Gastroesophageal sphincter (tissue), 4 donors: ENCODE results near the gene IPO11. TPM values are rescaled to one million over a fixed set of nuclear protein-coding genes. Genes with fewer than 3 reads are reported as not detected.
A peak's percentile ranks its signal among the peaks of the same experiment; 100 is the strongest.

Experiments used
- ATAC-seq: fragments of 150-250 bp; one replicate; pipeline ENCODE4 v1.9.1; 2016; ENCODE audit warnings: mild to moderate bottlenecking, moderate library complexity
- H3K27ac ChIP-seq, 4 donors: fragments of 200-600 bp; sonication (generic) in 3 of 4; 1 replicate in 3 of 4; 2 replicates in 1 of 4; pipeline ENCODE4 v1.5.1; 2016 to 2019
- H3K27me3 ChIP-seq: fragments of 200-600 bp; sonication (generic); one replicate; pipeline ENCODE4 v1.5.1; 2019
- H3K36me3 ChIP-seq, 2 donors: fragments of 200-600 bp; sonication (generic); one replicate each; pipeline ENCODE4 v1.5.1; 2019; ENCODE audit warnings: control low read depth in 1 of 2
- H3K4me1 ChIP-seq, 3 donors: fragments of 200-600 bp; sonication (generic); 1 replicate in 2 of 3; 2 replicates in 1 of 3; pipeline ENCODE4 v1.5.1; 2016 to 2019; ENCODE audit warnings: control low read depth in 2 of 3
- H3K4me3 ChIP-seq, 2 donors: fragments of 200-600 bp; sonication (generic); one replicate each; pipeline ENCODE4 v1.5.1; 2019; ENCODE audit warnings: mild to moderate bottlenecking in 1 of 2, moderate library complexity in 1 of 2
- H3K9me3 ChIP-seq, 3 donors: fragments of 200-600 bp; sonication (generic); one replicate each; pipeline ENCODE4 v1.5.1; 2017 to 2019; ENCODE audit warnings: control low read depth in 2 of 3
- EP300 ChIP-seq: sonication (generic); formaldehyde crosslinking; IDR thresholded peaks from one replicate; pipeline ENCODE4 v1.6.1; 2017; ENCODE audit warnings: antibody characterized with exemption, mild to moderate bottlenecking
- POLR2A ChIP-seq, 2 donors: fragments of 450-650 bp; IDR thresholded peaks; one replicate each; pipeline ENCODE4 v1.6.1; 2017; ENCODE audit warnings: antibody characterized with exemption in 2 of 2, mild to moderate bottlenecking in 2 of 2, moderate library complexity in 1 of 2
- POLR2AphosphoS5 ChIP-seq: sonication (generic); formaldehyde crosslinking; IDR thresholded peaks from one replicate; pipeline ENCODE4 v1.6.1; 2017; ENCODE audit warnings: antibody characterized with exemption
- WGBS, 2 donors: methylation state at CpG; one replicate each; pipeline ENCODE4 v1.1.5; 2018; ENCODE audit warnings: low coverage in 1 of 2; 5-methylcytosine and 5-hydroxymethylcytosine counted together
- total RNA-seq, 4 donors: library from RNA; depleted of rRNA; stranded (reverse); fragments of >200 nt; gene quantifications; one replicate each; pipeline ENCODE4 v1.1.0, GENCODE V29; 2016
- TF ChIP-seq, protein P1 (sequence below), 4 experiments: fragments of 200-600 bp in 2 of 4; fragments of 450-650 bp in 2 of 4; sonication (generic) in 1 of 4; IDR thresholded peaks; one replicate each; pipeline ENCODE4 v1.5.1; 2017 to 2019; ENCODE audit warnings: antibody characterized with exemption in 4 of 4, mild to moderate bottlenecking in 2 of 4, moderate library complexity in 2 of 4

IPO11 gene
- total RNA-seq, 4 donors from 2014 or later = 15.8 to 25.1 (median 17.2) TPM

DNA sequence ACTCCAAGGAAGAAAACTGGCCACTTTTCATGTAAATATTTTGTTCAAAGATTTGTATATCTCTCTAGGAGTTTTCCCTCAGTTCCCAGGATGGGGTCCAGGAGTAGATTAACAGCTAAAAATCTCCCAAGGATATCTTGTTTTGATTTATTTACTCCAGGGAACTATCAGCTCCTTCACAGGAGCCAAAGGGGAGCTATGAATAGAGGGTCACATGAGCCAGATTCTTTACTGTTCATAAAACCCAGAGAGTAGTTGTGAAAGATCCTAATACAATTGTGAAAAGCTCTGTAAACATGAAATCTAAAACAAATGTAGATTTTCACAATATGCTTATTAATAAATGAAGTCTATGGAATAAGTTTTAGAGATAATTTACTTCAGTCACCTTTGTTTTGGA, 25.7 kb upstream of the IPO11 start:
- Histone ChIP-seq H3K4me3 (no peak overlapping the region), H3K36me3 (peaks cover 7 to 96% of the 10 kb centered on the region in 2 donors), H3K27me3 (no peaks in the 10 kb centered on the region), H3K27ac (no peak overlapping the region), H3K9me3 (no peaks in the 10 kb centered on the region), H3K4me1 (peaks cover 0 to 5% (median 0%) of the 10 kb centered on the region in 3 donors)
- TF ChIP-seq POLR2AphosphoS5 = no peak
- TF ChIP-seq, protein P1, sequence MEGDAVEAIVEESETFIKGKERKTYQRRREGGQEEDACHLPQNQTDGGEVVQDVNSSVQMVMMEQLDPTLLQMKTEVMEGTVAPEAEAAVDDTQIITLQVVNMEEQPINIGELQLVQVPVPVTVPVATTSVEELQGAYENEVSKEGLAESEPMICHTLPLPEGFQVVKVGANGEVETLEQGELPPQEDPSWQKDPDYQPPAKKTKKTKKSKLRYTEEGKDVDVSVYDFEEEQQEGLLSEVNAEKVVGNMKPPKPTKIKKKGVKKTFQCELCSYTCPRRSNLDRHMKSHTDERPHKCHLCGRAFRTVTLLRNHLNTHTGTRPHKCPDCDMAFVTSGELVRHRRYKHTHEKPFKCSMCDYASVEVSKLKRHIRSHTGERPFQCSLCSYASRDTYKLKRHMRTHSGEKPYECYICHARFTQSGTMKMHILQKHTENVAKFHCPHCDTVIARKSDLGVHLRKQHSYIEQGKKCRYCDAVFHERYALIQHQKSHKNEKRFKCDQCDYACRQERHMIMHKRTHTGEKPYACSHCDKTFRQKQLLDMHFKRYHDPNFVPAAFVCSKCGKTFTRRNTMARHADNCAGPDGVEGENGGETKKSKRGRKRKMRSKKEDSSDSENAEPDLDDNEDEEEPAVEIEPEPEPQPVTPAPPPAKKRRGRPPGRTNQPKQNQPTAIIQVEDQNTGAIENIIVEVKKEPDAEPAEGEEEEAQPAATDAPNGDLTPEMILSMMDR (IDR thresholded peaks at IDR 0.05) = no peak
- no peak for TF ChIP-seq POLR2A (IDR thresholded peaks at IDR 0.05)
- no peak for TF ChIP-seq EP300
- ATAC-seq = no peak

DNA sequence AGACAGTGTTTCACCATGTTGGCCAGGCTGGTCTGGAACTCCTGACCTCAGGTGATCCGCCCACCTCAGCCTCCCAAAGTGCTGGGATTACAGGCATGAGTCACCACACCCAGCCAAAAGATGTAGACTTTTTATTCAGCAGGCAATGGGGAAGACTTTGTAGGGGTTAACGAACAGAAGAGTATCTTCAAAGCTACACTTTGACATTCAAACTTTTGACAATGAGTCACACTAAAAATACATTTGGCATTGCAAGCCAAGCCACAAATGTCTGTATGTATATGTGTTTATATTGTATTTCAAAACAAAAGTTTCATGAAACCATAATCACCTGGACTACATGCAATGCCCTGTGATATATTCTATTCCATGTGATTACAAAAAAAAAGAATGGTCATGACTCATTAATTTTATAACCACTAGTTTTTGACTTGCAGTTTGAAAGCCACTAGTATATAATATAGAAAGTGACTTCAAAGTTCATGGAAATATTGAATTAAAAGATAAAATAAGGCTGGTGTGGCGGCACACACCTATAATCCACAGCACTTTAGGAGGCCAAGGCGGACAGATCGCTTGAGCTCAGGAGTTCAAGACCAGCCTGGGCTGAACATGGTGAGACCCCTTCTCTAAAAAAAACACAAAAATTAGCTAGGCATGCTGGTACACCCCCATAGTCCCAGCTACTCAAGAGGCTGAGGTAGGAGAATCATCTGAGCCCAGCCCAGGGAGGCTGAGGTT, 17.2 kb upstream of the IPO11 start:
- Histone ChIP-seq H3K4me3 (no peak overlapping the region), H3K9me3 (no peaks in the 10 kb centered on the region), H3K4me1 (no peaks in the 10 kb centered on the region), H3K27me3 (no peaks in the 10 kb centered on the region), H3K27ac (no peak overlapping the region), H3K36me3 (peaks cover 0 to 98% of the 10 kb centered on the region in 2 donors)
- ATAC-seq = no peak
- TF ChIP-seq EP300 = no peak
- TF ChIP-seq POLR2AphosphoS5 = no peak
- no peak for TF ChIP-seq POLR2A (IDR thresholded peaks at IDR 0.05)
- TF ChIP-seq, protein P1 (IDR thresholded peaks at IDR 0.05) = no peak
- WGBS, 2 donors = 88 to 96% methylated on average over 2 to 4 of the region's 5 CpGs

DNA sequence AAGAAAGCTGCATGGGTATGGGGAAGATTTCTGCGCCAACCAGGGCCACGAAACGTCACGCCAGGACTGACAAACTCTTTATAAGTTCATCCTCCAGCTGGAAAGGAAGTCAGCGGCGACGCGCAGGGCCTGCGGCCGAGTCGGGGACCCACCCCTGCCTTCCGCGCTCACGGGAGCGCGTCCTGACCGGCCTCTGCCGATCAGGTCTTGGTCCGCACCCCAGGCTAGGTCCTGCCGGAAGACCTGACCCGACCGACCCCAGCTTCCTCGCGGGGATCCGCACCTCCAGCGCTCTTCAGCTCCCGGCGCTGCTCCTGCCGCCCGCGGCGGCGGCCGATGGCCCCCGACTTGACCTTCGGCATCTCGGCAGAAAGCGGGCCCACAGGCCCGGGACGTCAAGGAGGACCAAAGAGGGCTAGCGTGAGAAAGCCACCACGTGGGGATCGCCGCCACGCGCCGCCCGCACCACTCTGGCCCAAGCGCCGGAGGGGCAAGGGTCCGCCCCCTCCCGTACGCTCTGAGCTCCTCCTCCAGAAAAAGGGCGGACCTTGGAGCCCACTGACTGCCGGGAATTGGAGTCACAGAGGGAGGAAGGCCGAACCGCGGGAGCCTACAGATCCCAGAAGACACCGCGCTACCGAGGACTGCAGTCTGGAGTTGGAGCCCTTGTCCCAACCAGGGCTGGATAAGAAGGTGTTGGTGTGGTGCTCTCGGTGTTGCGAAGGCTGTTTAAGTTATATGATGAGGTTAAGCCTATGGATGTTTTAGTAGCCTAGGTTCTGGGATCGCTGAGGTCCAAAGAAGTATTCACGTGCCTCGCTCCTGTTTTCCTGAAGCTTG, 8.9 kb upstream of the IPO11 start, which contains the start of gene DIMT1:
TSS of gene DIMT1 (minus strand) at position 495 of the 840 bp plus-strand sequence. CDS start at position 362, 133 bp downstream.
- WGBS, 2 donors = 0 to 3% methylated on average over 3 to 6 of the region's 66 CpGs
- H3K27ac ChIP-seq = peak within 1 kb of the TSS; percentile 79 to 96 (median 87)
- H3K4me3 ChIP-seq = peak within 1 kb of the TSS; percentile 57 to 87
- peaks cover 0 to 32% of the 10 kb centered on the region in 2 donors for H3K36me3 ChIP-seq
- no peaks in the 10 kb centered on the region for H3K27me3 ChIP-seq
- H3K9me3 ChIP-seq = no peaks in the 10 kb centered on the region
- peaks cover 0 to 23% (median 10%) of the 10 kb centered on the region in 3 donors for H3K4me1 ChIP-seq
- TF ChIP-seq, protein P1 (IDR thresholded peaks at IDR 0.05) = peak in 1 of 4 experiments; percentile 16
- TF ChIP-seq POLR2AphosphoS5 (peak; percentile 79), EP300 (no peak), POLR2A (IDR thresholded peaks at IDR 0.05) (peak; percentile 58 to 64)
- ATAC-seq = peak; percentile 100

DNA sequence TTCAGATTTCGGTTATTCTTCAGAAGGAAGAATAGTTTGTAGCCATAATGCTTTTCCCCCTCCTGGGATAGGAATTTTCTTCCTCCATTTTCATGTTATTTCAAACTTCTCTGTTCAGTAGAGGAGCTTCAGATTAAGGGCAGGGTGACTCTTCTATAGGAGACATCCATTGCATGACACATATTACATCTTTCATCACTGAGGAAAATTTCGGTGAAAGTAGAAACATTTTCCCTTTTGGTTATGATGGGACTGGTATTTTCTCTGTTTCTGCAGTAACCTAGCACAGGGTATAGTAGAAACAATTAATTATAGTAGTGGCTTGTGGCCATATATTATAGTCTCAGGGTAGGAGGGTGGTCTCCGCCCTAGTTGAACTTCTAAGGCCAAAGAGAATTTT, 1.1 kb downstream of the IPO11 start:
- H3K4me1 ChIP-seq = peaks cover 0 to 29% (median 9%) of the 10 kb centered on the region in 3 donors
- ATAC-seq = no peak
- no peaks in the 10 kb centered on the region for H3K36me3 ChIP-seq
- peak overlapping the region; percentile 85 to 97 for H3K4me3 ChIP-seq
- H3K27ac ChIP-seq = no peak overlapping the region
- H3K27me3 ChIP-seq = no peaks in the 10 kb centered on the region
- no peaks in the 10 kb centered on the region for H3K9me3 ChIP-seq
- 49 to 56% methylated on average over 3 of the region's 3 CpGs for WGBS, 2 donors
- no peak for TF ChIP-seq POLR2A (IDR thresholded peaks at IDR 0.05)
- TF ChIP-seq EP300 = no peak

DNA sequence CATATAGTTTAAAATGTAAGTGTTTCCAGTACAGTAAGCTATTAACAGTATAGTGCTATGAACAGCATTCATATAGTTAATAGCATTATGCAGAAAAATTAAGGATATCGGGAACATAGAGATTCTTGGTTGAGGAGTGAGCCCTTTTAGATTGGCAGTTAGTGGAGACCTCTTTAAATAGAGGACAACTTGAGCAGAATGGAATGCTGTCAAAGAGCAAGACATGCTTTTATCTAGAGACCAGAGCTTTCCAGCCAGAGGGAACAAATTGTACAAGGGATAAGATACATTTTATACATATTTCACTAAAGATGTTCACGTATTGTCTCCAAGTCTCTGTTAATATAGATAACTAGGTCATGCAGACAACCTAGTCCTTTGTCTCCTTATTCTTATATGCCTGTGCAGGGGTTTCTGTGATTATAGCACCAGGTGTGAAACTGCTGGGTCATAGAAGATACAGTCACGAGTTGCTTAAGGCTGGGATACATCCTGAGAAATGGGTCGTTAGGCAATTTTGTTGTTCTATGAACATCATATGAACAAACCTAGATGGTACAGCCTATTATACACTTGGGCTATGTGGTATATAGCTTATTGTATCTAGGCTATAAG, 6.0 kb downstream of the IPO11 start:
- Histone ChIP-seq H3K36me3 (no peaks in the 10 kb centered on the region), H3K4me3 (no peak overlapping the region), H3K9me3 (no peaks in the 10 kb centered on the region), H3K27me3 (no peaks in the 10 kb centered on the region), H3K4me1 (peaks cover 0 to 20% (median 5%) of the 10 kb centered on the region in 3 donors), H3K27ac (no peak overlapping the region)
- WGBS, 2 donors = 89 to 90% methylated on average over 4 of the region's 4 CpGs
- TF ChIP-seq, protein P1 (IDR thresholded peaks at IDR 0.05) = no peak
- TF ChIP-seq EP300 (no peak), POLR2A (IDR thresholded peaks at IDR 0.05) (no peak), POLR2AphosphoS5 (no peak)
- no peak for ATAC-seq
